Activated naive CD4-positive, alpha-beta T cell treated with anti-CD3 and anti-CD28 coated beads, Interleukin-2, amount 50 U/mL, for 24 hours (primary cell): Measurements from ENCODE around the gene DNM3.
"Not testable (repeated sequence)": the region's sequence is repeated elsewhere in the genome, so short reads cannot be mapped to it uniquely, and the experiment has no call there.

ENCODE experiments used
- H3K27ac Mint-ChIP-seq: one replicate; pipeline ENCODE4 v1.8.0; 2021; ENCODE audit warnings: mild to moderate bottlenecking, mixed read lengths
- H3K27me3 Mint-ChIP-seq: one replicate; pipeline ENCODE4 v1.8.0; 2021; ENCODE audit warnings: mixed read lengths
- H3K36me3 Mint-ChIP-seq: one replicate; pipeline ENCODE4 v1.8.0; 2021; ENCODE audit warnings: mixed read lengths
- H3K4me1 Mint-ChIP-seq: one replicate; pipeline ENCODE4 v1.8.0; 2021; ENCODE audit warnings: mixed read lengths
- H3K4me3 Mint-ChIP-seq: one replicate; pipeline ENCODE4 v1.8.0; 2021; ENCODE audit warnings: mild to moderate bottlenecking, mixed read lengths
- H3K9me3 Mint-ChIP-seq: one replicate; pipeline ENCODE4 v1.8.0; 2021; ENCODE audit warnings: mixed read lengths

Gene DNM3

GRCh38 chr1:172024944-172025738 lies 183.8 kb downstream of the DNM3 start:
- not testable (repeated sequence) for H3K36me3 Mint-ChIP-seq, H3K27ac Mint-ChIP-seq, H3K4me1 Mint-ChIP-seq, H3K4me3 Mint-ChIP-seq, H3K9me3 Mint-ChIP-seq
- peaks cover 12% of the 10 kb centered on the region for H3K27me3 Mint-ChIP-seq

- H3K4me1 Mint-ChIP-seq, result peaks cover 16% of the 10 kb centered on the region
- H3K36me3 Mint-ChIP-seq, result peaks cover 11% of the 10 kb centered on the region
- no peaks in the 10 kb centered on the region for H3K27me3 Mint-ChIP-seq
- no peak overlapping the region for H3K27ac Mint-ChIP-seq
- H3K9me3 Mint-ChIP-seq, result peaks cover 5% of the 10 kb centered on the region
- H3K4me3 Mint-ChIP-seq, result no peak overlapping the region
Measured at GRCh38 chr1:172040466-172040865, 199.2 kb downstream of the DNM3 start.

GRCh38 chr1:172041102-172041501 lies 199.8 kb downstream of the DNM3 start:
- Mint-ChIP-seq H3K27ac (no peak overlapping the region), H3K4me1 (peaks cover 16% of the 10 kb centered on the region), H3K9me3 (peaks cover 5% of the 10 kb centered on the region), H3K36me3 (peaks cover 11% of the 10 kb centered on the region), H3K4me3 (no peak overlapping the region), H3K27me3 (no peaks in the 10 kb centered on the region)

- Mint-ChIP-seq H3K27ac (no peak overlapping the region), H3K27me3 (no peaks in the 10 kb centered on the region), H3K9me3 (peaks cover 5% of the 10 kb centered on the region), H3K36me3 (peaks cover 11% of the 10 kb centered on the region), H3K4me1 (peaks cover 16% of the 10 kb centered on the region), H3K4me3 (no peak overlapping the region)
Measured at GRCh38 chr1:172041742-172042141, 200.4 kb downstream of the DNM3 start.

GRCh38 chr1:172043900-172044299 lies 202.6 kb downstream of the DNM3 start:
- no peak overlapping the region for H3K4me3 Mint-ChIP-seq
- no peaks in the 10 kb centered on the region for H3K27me3 Mint-ChIP-seq
- peaks cover 16% of the 10 kb centered on the region for H3K4me1 Mint-ChIP-seq
- H3K36me3 Mint-ChIP-seq, result peaks cover 8% of the 10 kb centered on the region
- no peak overlapping the region for H3K27ac Mint-ChIP-seq
- H3K9me3 Mint-ChIP-seq, result peaks cover 5% of the 10 kb centered on the region

GRCh38 chr1:172051898-172052297 lies 210.6 kb downstream of the DNM3 start:
- Mint-ChIP-seq H3K4me3 (no peak overlapping the region), H3K36me3 (no peaks in the 10 kb centered on the region), H3K27me3 (no peaks in the 10 kb centered on the region), H3K4me1 (no peaks in the 10 kb centered on the region), H3K27ac (no peak overlapping the region), H3K9me3 (no peaks in the 10 kb centered on the region)

GRCh38 chr1:172054172-172054571 lies 212.9 kb downstream of the DNM3 start:
- Mint-ChIP-seq H3K9me3 (no peaks in the 10 kb centered on the region), H3K27me3 (no peaks in the 10 kb centered on the region), H3K4me3 (no peak overlapping the region), H3K4me1 (no peaks in the 10 kb centered on the region), H3K27ac (no peak overlapping the region), H3K36me3 (no peaks in the 10 kb centered on the region)

GRCh38 chr1:172055816-172056419 lies 214.6 kb downstream of the DNM3 start:
- not testable (repeated sequence) for H3K4me1 Mint-ChIP-seq, H3K4me3 Mint-ChIP-seq, H3K27me3 Mint-ChIP-seq, H3K27ac Mint-ChIP-seq, H3K9me3 Mint-ChIP-seq, H3K36me3 Mint-ChIP-seq

- H3K36me3 Mint-ChIP-seq, result no peaks in the 10 kb centered on the region
- H3K4me1 Mint-ChIP-seq, result no peaks in the 10 kb centered on the region
- no peak overlapping the region for H3K27ac Mint-ChIP-seq
- H3K9me3 Mint-ChIP-seq, result no peaks in the 10 kb centered on the region
- H3K27me3 Mint-ChIP-seq, result no peaks in the 10 kb centered on the region
- H3K4me3 Mint-ChIP-seq, result no peak overlapping the region
Measured at GRCh38 chr1:172068334-172068733, 227.0 kb downstream of the DNM3 start.

GRCh38 chr1:172069051-172069450 lies 227.8 kb downstream of the DNM3 start:
- no peaks in the 10 kb centered on the region for H3K4me1 Mint-ChIP-seq
- H3K27ac Mint-ChIP-seq, result no peak overlapping the region
- H3K4me3 Mint-ChIP-seq, result no peak overlapping the region
- no peaks in the 10 kb centered on the region for H3K9me3 Mint-ChIP-seq
- H3K27me3 Mint-ChIP-seq, result no peaks in the 10 kb centered on the region
- no peaks in the 10 kb centered on the region for H3K36me3 Mint-ChIP-seq

GRCh38 chr1:172069534-172069933 lies 228.2 kb downstream of the DNM3 start:
- no peak overlapping the region for H3K4me3 Mint-ChIP-seq
- no peaks in the 10 kb centered on the region for H3K9me3 Mint-ChIP-seq
- no peaks in the 10 kb centered on the region for H3K4me1 Mint-ChIP-seq
- no peaks in the 10 kb centered on the region for H3K36me3 Mint-ChIP-seq
- no peaks in the 10 kb centered on the region for H3K27me3 Mint-ChIP-seq
- H3K27ac Mint-ChIP-seq, result no peak overlapping the region

- Mint-ChIP-seq H3K4me1 (no peaks in the 10 kb centered on the region), H3K36me3 (no peaks in the 10 kb centered on the region), H3K27ac (no peak overlapping the region), H3K9me3 (no peaks in the 10 kb centered on the region), H3K27me3 (no peaks in the 10 kb centered on the region), H3K4me3 (no peak overlapping the region)
Measured at GRCh38 chr1:172070055-172070454, 228.8 kb downstream of the DNM3 start.

- Mint-ChIP-seq H3K4me3 (no peak overlapping the region), H3K27ac (no peak overlapping the region), H3K27me3 (no peaks in the 10 kb centered on the region), H3K9me3 (no peaks in the 10 kb centered on the region), H3K36me3 (no peaks in the 10 kb centered on the region), H3K4me1 (no peaks in the 10 kb centered on the region)
Measured at GRCh38 chr1:172071746-172072145, 230.4 kb downstream of the DNM3 start.

- not testable (repeated sequence) for H3K4me3 Mint-ChIP-seq, H3K9me3 Mint-ChIP-seq, H3K27ac Mint-ChIP-seq, H3K27me3 Mint-ChIP-seq, H3K4me1 Mint-ChIP-seq, H3K36me3 Mint-ChIP-seq
Measured at GRCh38 chr1:172079859-172080258, 238.6 kb downstream of the DNM3 start.

- H3K9me3 Mint-ChIP-seq, result no peaks in the 10 kb centered on the region
- H3K27me3 Mint-ChIP-seq, result peaks cover 1% of the 10 kb centered on the region
- H3K4me3 Mint-ChIP-seq, result no peak overlapping the region
- H3K27ac Mint-ChIP-seq, result no peak overlapping the region
- H3K36me3 Mint-ChIP-seq, result peaks cover 3% of the 10 kb centered on the region
- H3K4me1 Mint-ChIP-seq, result no peaks in the 10 kb centered on the region
Measured at GRCh38 chr1:172083191-172083590, 241.9 kb downstream of the DNM3 start.

GRCh38 chr1:172084876-172085275 lies 243.6 kb downstream of the DNM3 start:
- no peaks in the 10 kb centered on the region for H3K27me3 Mint-ChIP-seq
- no peaks in the 10 kb centered on the region for H3K4me1 Mint-ChIP-seq
- no peak overlapping the region for H3K27ac Mint-ChIP-seq
- H3K36me3 Mint-ChIP-seq, result peaks cover 3% of the 10 kb centered on the region
- no peaks in the 10 kb centered on the region for H3K9me3 Mint-ChIP-seq
- H3K4me3 Mint-ChIP-seq, result no peak overlapping the region

- Mint-ChIP-seq H3K4me3 (no peak overlapping the region), H3K9me3 (no peaks in the 10 kb centered on the region), H3K4me1 (peaks cover 4% of the 10 kb centered on the region), H3K27ac (no peak overlapping the region), H3K27me3 (no peaks in the 10 kb centered on the region), H3K36me3 (peaks cover 3% of the 10 kb centered on the region)
Measured at GRCh38 chr1:172085317-172085716, 244.0 kb downstream of the DNM3 start.
